Femur (tissue), 1 donor: ENCODE results near the gene ROS1.

Experiments
- DNase-seq: peaks from one replicate; pipeline ENCODE4 v3.0.0-alpha.2; 2017

Gene ROS1

DNA sequence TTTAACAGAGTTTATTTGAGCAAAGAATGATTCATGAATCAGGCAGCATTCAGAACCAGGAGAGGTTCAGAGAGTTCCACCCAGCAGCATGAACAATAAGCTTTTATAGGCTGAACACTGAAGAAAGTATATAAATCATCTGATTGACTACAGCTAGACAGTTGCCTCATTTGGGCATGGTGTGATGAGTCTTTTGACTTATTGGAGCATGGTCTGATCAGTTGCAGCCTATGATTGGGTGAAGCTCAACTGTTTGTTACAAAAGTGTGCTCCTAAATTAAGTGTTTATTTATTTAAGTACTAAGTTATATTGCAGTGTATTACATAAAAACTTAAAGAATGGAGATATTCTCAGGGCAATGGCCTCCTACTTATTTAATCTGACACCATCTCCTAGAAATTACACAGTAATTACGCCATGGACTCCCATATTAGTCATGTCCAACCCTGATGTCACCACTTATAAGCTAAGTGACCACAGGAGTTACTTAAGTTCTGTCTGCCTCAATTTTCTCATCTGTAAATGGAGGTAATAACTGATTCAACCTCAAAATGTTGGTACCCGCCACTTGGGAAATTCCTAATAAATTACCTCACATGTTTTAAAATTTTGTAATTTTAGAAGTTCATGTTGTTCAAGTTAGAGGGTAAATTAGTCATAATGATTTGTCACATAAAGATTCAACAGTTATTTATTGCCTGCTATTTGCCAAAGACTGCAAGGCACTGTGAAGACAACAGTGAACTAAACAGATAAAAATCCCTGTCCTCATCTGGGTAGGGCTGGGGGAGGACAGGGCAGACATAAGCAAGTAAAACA is 15.2 kb upstream of the ROS1 start:
- DNase-seq, result no peak

- DNase-seq, result no peak
These were observed 6.5 kb upstream of the ROS1 start for GRCh38 chr6:117432273-117432672.

DNA sequence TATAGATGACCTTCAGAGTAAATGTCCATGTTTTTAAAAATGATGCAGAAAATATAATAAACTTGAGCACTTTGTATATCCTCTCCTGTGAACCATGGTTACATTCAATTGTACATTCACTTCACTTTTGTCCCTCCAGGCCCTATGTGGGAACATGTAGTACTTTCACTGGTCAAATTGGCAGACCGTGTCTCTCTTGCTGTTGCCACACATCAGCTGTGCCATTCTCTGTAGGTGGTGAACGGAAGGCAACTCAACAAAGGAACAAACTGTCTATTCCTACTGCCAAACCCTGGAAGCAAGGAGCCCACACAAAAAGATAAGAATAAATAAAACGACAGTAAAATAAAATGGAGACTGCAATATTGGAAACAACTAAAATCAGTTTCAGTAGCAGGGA is 2.0 kb downstream of the ROS1 start:
- DNase-seq, result no peak

DNA sequence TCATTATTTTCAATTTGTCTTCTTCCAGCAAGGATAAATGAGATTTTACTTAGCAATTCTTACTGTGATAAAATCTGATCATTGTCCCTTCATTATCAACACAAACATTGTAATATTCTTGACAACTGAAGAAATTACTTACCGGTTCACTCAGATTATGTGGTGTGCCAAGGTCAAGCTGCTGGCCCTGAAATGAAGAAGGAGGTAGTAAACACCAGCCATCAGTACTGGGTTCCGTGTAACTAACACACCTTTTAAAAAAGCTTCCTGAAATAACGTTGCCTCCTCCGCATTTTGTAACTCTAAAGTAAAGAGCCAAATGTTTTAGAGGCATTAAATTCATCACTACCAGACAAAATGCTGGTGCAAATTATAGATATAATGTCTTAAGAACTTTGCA is 7.4 kb downstream of the ROS1 start:
- no peak for DNase-seq

GRCh38 chr6:117417851-117418250 is 7.9 kb downstream of the ROS1 start:
- no peak for DNase-seq

GRCh38 chr6:117414770-117415169 is 11.0 kb downstream of the ROS1 start:
- DNase-seq, result peak; percentile 23

DNA sequence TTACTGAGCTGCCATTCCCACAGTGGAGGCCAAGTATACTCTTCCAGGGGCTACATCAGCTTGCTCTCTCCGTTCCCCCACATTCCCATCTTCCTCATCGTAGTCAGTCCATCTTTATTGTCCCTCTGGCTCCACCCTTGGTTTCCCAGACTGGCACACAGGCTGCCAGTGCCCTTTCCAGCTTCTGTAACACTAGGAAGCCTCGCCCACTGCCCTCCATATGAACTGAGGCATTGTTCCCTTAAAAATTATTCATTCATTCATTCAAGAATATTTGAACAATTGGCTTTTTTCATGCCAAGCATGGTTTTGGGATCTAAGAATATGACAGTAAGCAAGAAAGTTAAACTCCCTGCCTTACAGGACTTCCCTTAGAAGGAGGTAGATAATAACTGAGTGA is 14.3 kb downstream of the ROS1 start:
- no peak for DNase-seq

GRCh38 chr6:117409863-117410262 is 15.9 kb downstream of the ROS1 start:
- no peak for DNase-seq

DNA sequence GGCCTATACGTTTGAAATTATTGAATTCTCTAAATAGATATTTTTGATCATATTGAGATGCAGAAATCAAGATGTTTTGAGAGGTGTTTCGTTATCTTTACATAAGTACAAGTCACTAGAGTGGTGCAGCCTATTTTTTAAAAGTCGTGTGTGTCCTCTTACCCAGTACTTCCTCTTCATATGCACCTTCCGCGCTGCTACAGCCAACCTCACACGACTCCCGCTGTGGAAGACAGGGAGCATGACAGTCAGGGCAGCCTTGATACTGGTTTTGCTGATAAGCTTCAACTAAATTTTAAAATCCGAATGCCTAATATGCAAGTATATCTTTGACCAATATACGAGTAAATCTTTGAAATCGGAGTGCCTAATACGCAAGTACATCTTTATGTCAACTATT is 16.3 kb downstream of the ROS1 start:
- no peak for DNase-seq

GRCh38 chr6:117404548-117404947 is 21.2 kb downstream of the ROS1 start:
- no peak for DNase-seq

DNA sequence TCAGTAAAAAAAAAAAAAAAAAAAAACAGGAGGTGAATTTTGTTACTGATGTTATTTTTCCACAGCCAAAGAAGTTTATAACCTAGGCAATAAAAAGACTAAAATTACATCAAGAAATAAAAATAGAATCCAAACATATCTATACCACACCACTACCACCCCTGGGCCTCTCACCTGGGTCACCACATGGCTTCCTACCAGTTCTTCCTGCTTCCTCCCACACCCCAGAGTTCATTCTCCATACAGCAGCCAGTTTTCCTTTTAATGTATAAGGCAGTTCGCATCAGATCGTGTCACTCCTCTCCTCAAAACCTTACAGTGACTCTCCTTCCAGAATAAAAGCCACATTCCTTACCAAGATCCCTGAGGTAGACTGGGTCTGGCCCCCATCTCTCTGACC is 23.9 kb downstream of the ROS1 start:
- DNase-seq, result no peak

DNA sequence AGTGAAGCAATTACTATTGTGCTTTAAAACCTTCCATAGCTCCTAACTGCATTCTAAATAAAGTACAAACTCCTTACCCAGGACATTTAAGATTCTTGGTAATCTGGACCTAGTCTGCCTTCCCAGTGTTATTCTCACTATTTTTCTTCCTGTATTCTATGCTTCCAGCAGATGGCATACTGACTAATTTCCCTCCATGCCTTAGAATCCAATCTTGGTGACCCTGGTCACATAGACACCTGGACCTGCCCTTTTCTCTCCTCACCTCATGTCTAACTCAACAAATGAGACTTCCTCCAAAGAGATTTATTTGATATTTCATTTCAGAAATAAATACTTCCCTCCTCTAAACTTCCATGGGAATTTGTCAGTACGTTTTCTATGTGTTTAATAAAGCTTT is 25.8 kb downstream of the ROS1 start:
- no peak for DNase-seq

DNA sequence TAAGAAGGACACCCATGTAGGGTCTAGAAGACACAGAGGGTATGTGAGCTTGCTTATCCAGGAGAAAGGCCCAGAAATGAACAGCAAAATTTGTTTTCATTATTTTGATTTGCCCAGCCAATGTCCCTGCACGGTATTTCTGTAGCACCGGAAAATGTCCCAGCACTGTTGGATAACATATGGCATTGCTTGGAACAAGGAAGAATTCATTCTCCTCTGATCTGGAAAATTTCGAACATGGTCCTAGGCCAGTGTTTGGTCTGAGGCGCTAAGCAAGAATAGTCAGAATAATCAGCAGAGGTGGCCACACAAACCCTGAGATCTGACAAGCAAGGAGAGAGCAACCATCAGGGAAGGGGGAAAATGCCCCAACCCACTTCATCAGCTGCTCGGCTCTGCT is 26.6 kb downstream of the ROS1 start:
- DNase-seq, result no peak

DNA sequence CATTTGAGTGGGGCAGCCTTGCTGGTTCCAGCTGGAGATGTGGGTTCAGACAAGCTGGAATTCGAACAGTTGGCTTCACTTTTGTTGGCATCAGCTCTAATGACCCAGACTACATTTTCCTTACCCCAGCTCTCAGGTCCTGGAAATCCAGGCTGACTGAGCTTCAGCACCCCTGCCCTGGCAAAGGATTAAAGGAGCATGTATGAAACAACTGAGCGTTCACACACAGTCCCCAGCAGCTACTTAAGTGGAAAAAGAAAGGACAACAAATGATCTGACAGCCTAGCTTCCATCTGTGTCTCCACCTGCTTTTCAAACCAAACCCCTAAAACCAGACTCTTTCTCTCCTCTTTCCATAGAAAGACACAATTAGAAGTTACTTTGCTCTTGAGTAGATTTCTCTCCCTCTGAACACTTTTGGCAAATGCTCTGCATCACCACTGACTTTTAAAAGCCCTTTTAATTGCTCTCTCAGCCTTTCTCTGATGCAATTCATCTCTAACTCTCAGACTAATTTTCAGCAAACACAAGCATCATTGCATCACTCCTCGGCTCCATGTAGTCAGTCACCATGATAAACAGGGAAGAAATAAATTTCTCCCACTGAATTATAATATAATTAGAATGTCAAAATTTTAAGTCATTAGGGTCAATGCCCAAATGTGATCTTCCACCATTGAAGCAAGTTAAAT is 28.1 kb downstream of the ROS1 start:
- no peak for DNase-seq

DNA sequence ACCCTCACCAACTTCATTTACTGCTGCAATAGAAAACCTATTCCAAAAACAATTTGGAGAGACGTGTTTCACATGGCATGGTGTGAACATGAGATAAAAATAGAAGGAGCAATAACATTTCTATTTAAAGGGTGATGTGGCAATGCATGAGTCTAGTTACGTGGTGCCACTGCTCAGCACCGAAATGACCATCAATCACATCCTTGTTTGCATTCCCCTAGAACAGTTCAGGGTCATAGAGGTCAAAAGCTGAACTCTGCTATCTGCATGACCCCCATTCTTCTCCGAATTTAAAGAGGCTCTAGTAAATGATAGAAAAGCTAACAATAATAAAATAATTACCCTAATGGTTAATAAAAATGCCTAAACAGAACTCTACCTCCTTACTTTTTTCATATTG is 29.5 kb downstream of the ROS1 start:
- DNase-seq, result no peak

DNA sequence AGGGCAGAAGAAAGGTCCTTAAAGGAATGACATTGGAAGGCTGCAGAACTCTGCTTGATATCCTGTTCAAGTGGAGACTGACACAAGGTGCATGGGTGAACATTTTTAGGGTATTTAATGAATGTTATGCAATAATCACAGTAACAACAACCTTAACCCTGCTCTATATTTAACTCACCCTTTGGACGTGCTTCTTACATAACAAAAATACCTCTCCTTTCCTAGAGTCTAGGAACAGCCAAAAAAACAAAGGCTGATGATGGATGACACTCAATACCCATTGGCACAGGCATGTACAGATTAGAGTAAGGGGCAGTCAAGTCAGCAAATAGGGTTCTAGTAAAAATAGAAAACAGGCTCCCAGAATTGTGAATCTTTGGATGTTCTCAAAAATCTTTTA is 30.6 kb downstream of the ROS1 start:
- no peak for DNase-seq

DNA sequence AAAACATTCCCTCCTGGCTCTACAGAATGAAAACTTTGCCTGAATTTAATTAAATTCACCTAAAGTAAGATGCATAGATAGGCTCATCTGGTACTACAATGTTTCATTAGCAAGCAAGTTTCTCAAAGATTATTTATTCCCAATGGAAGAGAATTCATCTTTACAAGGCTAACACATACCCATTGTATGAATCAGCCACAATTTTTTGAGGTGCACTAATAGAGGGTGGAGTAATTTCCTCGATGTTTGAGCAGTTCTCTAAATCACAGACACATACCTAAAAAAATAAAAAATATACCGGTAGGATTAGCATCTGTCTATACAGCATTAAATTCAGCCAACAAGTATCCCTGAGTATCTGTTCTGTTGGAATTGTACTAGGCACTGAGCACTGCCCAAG is 32.7 kb downstream of the ROS1 start:
- no peak for DNase-seq

DNA sequence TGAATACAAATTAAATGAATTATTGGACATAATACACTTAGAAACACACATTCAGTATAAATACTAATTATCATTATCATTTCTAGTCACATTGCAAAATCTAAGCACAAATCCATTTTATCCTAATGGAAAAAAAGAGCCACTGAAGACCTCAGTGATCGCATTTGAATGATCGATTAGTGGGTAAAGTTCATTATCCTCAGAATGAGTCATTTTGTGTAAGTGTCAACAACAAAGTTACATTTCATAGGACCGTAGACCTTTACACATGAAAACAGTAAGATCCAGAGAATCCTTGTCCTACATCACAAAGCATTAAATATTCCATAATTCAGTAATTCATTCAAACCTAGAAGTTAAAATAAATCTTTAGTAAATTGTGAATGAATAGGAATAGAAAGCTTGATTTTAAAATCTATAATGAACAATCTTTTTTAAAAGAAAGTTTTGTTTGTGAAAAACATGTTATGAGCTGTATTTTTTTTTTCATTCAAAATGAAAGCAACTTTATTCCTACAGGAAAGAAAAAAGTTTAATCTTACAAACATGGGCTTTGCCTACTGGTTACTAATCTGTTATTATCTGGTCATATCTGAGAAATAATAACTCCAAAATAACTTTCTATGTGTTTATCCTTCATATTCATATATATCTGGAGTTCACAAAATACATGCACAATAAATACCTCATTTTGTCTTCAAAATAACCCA is 33.7 kb downstream of the ROS1 start:
- DNase-seq, result no peak

DNA sequence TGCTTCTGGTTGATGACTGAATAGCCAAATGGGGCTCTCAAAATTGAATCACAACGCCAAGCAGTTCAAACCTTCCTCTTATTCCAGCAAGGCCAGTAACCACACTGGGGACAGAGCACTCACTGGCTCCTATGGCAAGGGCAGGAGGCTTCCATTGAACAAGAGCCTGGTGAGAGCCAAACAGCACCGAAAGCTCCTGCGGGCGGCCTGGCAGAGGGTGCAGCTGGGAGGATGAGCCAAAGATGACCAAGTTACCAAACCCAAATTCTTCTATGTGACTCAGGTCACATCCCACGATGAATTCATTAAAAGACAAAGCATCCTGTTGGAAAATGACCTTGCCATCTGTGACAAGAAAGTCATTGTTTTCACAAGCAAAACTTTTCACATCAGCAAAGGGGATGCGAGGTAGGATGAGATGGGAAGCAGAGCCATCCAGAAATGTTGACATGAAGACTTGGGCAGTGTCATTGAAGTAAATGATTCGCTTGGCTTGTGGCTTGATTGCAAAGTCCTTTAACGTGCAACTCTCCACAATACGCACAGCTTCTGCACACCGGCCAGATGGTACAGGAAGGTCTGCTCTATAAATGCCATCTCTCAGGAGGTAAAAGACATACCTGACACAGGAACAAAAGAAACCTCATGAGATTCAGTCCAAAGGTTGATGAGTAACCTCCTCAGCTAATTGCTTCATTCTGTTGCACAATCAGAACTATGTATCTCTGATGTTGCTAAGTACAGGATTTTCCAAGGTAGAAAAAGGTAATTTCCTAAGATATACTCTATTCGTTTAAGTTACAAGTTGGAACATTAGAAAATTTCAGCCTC is 36.3 kb downstream of the ROS1 start:
- DNase-seq, result no peak

DNA sequence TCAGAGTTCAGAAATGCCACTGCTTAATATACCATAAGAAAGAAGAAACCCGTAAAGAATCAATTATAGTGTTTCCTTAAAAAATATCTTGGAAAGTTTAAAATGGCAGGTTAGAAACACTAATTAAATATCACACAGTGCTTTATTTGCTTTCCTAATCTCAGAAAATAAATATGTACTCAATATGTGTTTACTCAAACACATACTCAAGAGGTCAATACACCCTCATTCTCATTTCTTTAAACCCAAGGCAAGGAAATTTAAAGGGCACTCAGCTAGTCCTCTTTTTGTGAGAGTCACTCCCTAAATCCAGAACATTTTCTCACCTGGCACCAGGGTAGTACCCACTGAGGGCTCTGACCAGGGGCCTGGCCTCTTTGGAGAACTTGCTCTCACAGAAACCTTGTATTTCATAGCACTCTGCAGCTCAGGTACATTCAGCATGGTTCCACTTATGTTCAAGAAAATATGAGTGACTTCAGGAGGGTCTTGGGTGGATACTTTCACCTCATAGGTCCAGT is 38.2 kb downstream of the ROS1 start:
- no peak for DNase-seq

DNA sequence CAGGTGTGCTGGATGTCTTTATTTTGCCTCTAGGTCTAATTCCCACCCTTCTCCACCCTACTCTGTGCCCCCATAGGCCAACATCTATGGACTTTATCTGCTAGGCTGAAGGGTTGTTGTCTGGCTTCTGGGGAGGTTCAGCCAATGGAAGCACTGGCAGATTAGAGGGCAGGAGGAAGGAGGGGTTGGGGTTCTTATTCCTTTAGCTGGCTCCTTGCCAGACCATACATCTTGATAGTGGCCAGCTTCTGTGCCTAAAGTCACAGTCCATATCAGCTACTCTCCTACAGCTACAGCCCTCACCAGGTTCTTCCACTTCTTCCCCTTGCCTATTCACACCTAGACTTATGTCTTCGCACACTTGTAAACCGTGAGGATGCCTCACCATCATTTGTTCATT is 41.1 kb downstream of the ROS1 start:
- no peak for DNase-seq

DNA sequence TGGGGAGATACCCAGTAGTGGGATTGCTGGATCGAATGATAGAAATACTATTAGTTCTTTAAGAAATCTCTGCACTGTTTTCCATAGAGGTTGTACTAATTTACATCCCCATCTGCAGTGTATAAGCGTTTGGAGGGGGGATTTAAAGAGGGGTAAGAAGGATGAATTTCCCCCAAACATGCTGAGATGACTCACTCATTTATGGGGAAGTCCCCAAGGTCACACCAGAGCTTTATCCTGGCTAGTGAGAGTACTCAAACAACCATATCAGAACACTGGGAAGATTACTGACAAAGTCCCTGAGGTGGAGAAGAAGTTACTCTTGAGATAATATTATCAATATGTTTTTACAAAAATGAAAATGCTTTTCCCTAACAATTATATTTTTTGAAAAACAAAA is 44.0 kb downstream of the ROS1 start:
- no peak for DNase-seq

- no peak for DNase-seq
These were observed 45.4 kb downstream of the ROS1 start for GRCh38 chr6:117380298-117380697.
